PFSK-1 (cell line): Measurements from ENCODE around the gene KAZN.

ENCODE experiments used
- SIN3A ChIP-seq: IDR thresholded peaks from 2 replicates; pipeline ENCODE4 v1.6.1; 2012; ENCODE audit warnings: mild to moderate bottlenecking, low read length, moderate library complexity, borderline replicate concordance; ENCODE audit not compliant: insufficient read depth
- TAF1 ChIP-seq: IDR thresholded peaks from 2 replicates; pipeline ENCODE4 v1.6.1; 2012; ENCODE audit warnings: low read length, control low read depth, borderline replicate concordance; ENCODE audit not compliant: insufficient read depth

DNA sequence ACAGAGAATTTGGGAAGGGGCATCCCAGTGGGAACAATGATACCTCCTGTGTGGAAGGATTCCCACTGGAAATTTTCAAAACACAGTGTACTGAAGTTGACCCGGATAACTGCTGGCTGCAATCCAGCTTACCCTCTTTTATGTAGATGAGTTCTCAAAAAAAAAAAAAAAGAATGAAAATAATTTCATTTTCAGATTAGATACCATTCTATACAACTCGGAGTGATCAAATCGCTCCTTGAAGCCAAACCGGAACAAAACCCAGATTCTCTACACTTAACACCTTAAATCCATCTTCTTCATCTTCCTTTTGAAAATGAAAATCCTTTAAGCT is 69.1 kb downstream of the KAZN start:
- TF ChIP-seq TAF1 (no peak), SIN3A (no peak)
